NCI-H2196 treated with DMSO at 0.1 percent for 48 hours (cell line): ENCODE data around the gene SLC47A1.
A peak's percentile ranks its signal among the peaks of the same experiment; 100 is the strongest.
"Not testable (repeated sequence)": the region's sequence is repeated elsewhere in the genome, so short reads cannot be mapped to it uniquely, and the experiment has no call there.

Source experiments
- DNase-seq: peaks from one replicate; lab custom pipeline; 2025; ENCODE audit not compliant: unreplicated experiment; lab: John Stamatoyannopoulos, UW

SLC47A1 gene, protein sequence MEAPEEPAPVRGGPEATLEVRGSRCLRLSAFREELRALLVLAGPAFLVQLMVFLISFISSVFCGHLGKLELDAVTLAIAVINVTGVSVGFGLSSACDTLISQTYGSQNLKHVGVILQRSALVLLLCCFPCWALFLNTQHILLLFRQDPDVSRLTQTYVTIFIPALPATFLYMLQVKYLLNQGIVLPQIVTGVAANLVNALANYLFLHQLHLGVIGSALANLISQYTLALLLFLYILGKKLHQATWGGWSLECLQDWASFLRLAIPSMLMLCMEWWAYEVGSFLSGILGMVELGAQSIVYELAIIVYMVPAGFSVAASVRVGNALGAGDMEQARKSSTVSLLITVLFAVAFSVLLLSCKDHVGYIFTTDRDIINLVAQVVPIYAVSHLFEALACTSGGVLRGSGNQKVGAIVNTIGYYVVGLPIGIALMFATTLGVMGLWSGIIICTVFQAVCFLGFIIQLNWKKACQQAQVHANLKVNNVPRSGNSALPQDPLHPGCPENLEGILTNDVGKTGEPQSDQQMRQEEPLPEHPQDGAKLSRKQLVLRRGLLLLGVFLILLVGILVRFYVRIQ

GRCh38 chr17:19533718-19534561, at the start of gene SLC47A1:
Gene SLC47A1 (plus strand): TSS chr17:19533854. CDS start chr17:19533940, 86 bp downstream.
- DNase-seq: no peak

GRCh38 chr17:19485800-19486340, 47.8 kb upstream of the SLC47A1 start:
- DNase-seq: no peak

DNA sequence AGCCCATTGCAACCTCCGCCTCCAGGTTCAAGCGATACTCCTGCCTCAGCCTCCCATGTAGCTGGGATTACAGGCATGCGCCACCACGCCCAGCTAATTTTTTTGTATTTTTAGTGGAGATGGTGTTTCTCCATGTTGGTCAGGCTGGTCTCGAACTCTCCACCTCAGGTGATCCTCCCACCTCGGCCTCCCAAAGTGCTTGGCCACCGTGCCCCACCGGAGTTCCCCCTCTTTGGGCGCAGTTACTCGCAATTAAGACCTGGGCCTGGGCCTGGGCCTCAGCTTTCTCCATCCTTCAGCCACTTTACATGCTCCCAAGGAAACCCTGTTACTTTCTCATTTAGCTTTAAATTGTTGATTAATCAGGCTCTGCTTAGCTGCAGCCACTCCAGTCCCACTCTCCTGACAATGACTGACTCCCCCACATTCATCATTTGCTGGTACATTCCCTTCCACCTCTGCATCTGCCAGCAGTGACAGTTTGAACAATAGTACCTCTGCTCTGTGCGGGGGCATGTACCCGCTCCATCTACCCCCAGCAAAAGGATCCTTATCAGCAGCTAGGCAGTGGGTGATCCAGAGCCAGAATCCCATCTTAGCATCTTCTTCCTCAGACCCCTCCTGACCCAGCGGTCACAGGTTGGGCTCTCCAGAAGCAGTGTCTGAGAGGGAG, 47.2 kb upstream of the SLC47A1 start:
- no peak for DNase-seq

DNA sequence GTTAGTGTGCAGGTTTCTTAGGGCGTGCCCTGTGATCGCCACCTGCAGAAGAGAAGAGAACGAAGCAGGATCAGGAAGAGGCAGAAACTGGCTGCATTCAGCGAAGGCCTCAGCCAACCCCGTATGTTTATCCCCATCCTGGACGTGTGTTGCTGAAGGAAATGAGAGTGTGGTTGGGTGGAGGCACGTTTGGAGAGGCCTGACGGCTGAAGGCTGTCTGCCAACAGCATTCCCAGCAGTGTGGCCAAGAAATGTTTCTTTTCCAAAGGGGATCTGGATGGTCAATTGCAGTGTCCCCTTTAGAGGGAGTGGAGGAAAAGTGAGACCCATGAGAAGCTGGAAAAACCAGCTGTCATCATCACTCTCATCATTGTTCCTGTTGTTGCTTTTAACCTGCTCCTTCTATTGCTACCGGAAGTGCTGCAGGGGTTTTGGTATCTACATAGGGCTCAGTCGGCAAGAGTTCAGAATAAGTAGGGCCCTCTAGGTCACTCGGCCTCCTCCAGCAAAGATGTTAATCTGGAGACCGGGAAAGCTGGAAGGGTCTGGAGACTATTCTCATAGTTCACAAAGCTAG, 46.5 kb upstream of the SLC47A1 start:
- DNase-seq: no peak

- DNase-seq: no peak
These were observed 41.5 kb upstream of the SLC47A1 start for GRCh38 chr17:19492141-19492540.

GRCh38 chr17:19494961-19495806, 38.5 kb upstream of the SLC47A1 start:
- DNase-seq: no peak

DNA sequence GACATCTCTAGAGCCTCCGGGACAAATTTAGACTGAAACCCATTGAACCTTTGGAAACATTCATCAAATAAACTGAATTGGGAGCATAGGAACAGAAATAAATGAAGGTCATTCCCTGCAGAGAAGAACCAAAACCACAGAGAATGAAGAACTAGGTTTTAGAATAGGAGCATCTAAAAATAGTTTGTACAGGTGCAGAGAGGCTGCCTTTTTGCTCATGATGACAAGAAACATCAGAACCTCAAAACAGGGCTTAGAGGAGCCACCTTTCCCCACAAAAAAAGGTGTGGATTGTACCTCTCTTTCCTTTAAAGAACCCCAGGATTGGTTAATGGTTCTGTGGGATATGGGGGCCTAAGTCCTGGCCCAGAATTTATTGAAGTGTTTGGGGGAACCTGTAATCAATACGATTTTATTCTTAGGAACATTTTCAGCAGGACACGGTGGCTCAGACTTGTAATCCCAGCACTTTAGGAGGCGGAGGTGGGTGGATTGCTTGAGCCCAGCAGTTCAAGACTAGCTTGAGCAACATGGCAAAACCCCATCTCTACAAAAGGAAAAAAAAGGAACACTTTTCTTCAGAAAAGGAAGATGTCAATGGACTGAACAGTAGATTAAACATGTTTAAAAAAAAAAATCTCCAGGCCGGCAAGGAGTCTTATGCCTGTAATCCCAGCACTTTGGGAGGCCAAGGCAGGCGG, 37.7 kb upstream of the SLC47A1 start:
- no peak for DNase-seq

DNA sequence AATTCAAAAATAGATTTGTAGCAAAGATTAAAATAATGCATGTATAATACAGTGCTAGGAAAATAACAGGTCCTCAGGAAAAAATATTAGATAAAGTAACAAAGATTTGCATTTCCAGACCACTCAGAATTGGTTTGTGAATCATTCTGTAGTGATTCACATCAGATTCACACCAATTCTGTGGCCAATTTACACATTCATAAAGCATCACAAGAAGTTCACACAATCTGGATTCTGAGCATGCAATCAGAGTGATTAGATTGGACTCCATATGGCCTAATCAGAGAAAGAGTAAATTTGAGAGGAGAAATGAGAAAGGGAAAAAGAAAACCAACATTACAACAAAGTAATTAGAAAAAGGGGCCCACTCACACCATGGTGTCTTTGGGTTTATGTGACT, 36.0 kb upstream of the SLC47A1 start:
- DNase-seq: no peak

- no peak for DNase-seq
These were observed 32.4 kb upstream of the SLC47A1 start for GRCh38 chr17:19501219-19501618.

DNA sequence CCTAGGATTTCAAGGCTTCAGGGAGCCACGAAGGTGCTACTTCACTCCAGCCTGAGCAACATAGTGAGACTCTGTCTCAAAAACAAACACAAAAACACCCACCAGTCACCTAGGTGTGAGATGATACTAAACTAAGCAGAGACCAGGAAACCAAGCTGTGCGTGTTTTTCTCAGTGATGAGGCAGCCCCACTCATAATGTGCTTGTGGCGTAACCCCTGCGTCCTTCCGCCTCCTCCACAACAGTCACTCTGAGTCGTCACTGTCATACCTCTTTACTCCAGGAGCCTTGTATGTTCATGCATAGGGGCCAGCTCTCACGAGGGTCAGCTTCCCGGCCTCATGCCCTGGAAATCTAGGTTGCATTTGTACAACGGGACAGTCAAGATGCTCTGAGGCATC, 31.1 kb upstream of the SLC47A1 start:
- DNase-seq: no peak

DNA sequence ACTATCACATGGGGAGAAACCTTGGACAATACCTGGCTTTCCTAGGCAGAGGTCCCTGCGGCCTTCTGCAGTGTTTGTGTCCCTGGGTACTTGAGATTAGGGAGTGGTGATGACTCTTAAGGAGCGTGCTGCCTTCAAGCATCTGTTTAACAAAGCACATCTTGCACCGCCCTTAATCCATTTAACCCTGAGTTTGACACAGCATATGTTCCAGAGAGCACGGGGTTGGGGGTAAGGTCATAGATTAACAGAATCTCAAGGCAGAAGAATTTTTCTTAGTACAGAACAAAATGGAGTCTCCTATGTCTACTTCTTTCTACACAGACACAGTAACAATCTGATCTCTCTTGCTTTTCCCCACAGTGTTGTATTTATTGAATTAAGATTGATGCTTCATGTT, 28.1 kb upstream of the SLC47A1 start:
- DNase-seq: not testable (repeated sequence)

DNA sequence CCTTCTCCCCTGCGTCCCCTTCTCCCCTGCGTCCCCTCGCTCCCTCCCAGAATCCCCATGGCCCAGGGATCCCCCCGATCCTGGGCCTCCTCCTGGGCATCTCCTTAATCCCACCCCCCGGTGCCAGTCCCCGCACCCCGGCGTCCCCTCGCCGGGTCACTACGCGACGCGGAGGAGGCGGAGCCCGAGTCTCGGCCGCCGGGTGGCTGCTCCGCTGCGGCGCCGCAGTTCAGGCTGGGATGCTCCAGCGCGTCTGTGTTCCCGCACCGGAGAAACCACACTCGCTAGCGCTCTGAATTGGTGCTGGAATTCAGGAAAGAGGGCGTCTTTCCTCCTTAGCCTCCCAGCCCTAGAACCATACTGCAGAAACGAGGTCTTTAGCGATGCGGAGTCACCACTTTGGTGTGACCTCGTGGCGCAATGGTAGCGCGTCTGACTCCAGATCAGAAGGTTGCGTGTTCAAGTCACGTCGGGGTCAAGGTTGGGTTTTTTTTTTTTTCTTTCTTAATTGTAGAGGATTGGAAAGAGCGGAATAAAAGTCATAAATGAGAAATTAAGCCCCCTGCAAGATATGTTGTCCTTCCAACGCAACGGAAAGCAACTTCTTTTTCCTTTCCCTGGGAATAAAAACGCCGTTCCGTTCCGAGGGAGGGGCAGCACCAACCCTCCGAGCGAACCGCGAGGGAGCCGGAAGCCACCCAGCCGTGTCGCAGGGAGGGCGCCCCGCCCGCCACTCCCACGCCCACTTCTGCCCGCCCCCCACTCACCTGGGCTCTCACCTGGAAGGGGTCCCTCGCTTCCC, 25.7 kb upstream of the SLC47A1 start:
- peak; percentile 7 for DNase-seq

- DNase-seq: no peak
These were observed 25.1 kb upstream of the SLC47A1 start for GRCh38 chr17:19508577-19508867.

DNA sequence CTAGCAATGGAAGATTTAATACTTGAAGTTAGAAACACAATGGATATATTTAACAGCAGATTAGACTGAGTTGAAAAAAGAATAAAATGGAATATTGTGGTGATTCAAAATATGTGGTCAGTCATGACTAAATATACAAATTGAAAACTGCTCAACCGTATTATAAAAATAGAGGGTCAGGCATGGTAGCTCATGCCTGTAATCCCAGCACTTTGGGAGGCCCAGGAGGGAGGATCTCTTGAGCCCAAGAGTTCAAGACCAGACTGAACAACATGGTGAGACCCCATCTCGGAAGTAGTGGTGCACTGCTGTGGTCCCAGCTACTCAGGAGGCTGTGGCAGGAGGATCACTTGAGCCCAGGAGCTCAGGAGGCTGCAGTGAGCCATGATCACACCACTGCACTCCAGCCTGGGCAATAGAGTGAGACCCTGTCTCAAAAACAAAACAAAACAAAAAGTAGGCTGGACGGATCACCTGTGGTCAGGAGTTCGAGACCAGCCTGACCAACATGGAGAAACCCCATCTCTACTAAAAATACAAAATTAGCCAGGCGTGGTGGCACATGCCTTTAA, 24.3 kb upstream of the SLC47A1 start:
- DNase-seq: not testable (repeated sequence)

- no peak for DNase-seq
These were observed 22.8 kb upstream of the SLC47A1 start for GRCh38 chr17:19510903-19511302.

DNA sequence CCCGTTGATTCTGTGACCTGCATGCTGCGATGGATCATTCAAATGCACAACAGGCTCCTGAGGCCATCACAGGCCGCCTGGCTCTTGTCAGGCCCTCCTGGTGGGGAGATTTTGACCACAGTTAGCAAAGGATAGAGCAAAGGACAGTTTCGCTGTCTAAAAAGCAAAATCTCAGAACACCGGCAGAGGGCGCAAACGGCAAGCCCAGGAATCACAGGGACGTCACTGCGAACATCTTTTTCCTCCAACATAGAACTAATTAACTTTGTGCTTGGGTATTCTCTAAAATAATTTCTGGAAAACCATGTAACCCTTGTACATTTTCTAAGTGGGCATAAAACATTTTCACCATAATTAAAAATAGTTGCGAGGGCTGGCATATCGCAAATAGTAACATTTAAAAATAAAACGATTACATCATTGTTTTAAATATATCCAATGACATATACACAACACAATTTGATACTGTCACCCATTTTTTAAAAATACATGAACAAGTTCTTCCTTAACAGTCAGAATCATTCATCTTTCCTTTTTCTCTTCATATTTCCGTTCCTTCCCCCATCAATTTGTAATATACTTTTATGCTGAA, 19.7 kb upstream of the SLC47A1 start:
- DNase-seq: peak; percentile 16

DNA sequence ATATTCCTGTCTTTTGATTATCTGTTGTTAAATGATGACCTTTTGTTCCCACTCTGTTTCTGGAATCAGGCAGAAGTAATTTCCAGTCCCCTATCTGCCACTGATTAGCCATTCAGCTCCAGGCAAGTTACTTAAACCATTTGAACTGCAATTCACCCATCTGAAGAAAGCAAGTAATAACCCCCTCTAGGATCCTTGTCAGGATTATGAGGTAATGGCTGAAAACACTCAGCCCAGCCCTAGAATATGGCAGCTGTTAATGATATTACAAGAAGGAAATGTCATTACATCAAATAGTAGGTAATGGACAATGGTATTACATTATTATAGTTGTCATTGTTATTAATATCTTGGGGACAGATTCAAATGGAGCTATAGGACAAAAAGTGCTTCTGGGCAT, 16.0 kb upstream of the SLC47A1 start:
- DNase-seq: no peak
